HFFc6 (cell line): Measurements from ENCODE around the gene BOLL. TPM values are rescaled to one million over a fixed set of nuclear protein-coding genes. Genes with fewer than 3 reads are reported as not detected.

ENCODE experiments used
- DNase-seq: peaks from one replicate; pipeline ENCODE4 v3.0.0-alpha.2; 2018
- H3K27ac Mint-ChIP-seq: 2 replicates; pipeline ENCODE4 v1.8.0; 2020; ENCODE audit warnings: mild to moderate bottlenecking, mixed read lengths
- H3K27me3 Mint-ChIP-seq: 2 replicates; pipeline ENCODE4 v1.8.0; 2021; ENCODE audit warnings: mild to moderate bottlenecking, moderate library complexity, mixed read lengths; ENCODE audit not compliant: insufficient read depth
- H3K36me3 Mint-ChIP-seq: 2 replicates; pipeline ENCODE4 v1.8.0; 2021; ENCODE audit warnings: low read depth, mixed read lengths
- H3K4me1 Mint-ChIP-seq: 2 replicates; pipeline ENCODE4 v1.8.0; 2020; ENCODE audit warnings: low read depth, mixed read lengths
- H3K4me3 Mint-ChIP-seq: 2 replicates; pipeline ENCODE4 v1.8.0; 2020; ENCODE audit warnings: mild to moderate bottlenecking, moderate library complexity, mixed read lengths
- H3K9me3 Mint-ChIP-seq: 2 replicates; pipeline ENCODE4 v1.8.0; 2020; ENCODE audit warnings: mild to moderate bottlenecking, mixed read lengths
- total RNA-seq, 6 experiments: library from RNA; stranded (reverse); fragmentation: NEBNext Ultra II Directional; extraction: Animal tissue kit (Norgen Biotek cat#: 25700); gene quantifications; 2 replicates in 1 of 6; 3 replicates in 5 of 6; pipeline ENCODE4 v1.2.3, GENCODE V29; 2021
- TF ChIP-seq, protein P1 (sequence below): fragments of 200-600 bp; sonication (generic); IDR thresholded peaks from 2 replicates; pipeline ENCODE4 v1.5.0; 2021; ENCODE audit warnings: antibody characterized with exemption, mild to moderate bottlenecking

BOLL gene
- total RNA-seq, 6 experiments from 2014 or later, result not detected

- H3K27ac Mint-ChIP-seq, result no peak overlapping the region
- DNase-seq, result no peak
- TF ChIP-seq, protein P1, sequence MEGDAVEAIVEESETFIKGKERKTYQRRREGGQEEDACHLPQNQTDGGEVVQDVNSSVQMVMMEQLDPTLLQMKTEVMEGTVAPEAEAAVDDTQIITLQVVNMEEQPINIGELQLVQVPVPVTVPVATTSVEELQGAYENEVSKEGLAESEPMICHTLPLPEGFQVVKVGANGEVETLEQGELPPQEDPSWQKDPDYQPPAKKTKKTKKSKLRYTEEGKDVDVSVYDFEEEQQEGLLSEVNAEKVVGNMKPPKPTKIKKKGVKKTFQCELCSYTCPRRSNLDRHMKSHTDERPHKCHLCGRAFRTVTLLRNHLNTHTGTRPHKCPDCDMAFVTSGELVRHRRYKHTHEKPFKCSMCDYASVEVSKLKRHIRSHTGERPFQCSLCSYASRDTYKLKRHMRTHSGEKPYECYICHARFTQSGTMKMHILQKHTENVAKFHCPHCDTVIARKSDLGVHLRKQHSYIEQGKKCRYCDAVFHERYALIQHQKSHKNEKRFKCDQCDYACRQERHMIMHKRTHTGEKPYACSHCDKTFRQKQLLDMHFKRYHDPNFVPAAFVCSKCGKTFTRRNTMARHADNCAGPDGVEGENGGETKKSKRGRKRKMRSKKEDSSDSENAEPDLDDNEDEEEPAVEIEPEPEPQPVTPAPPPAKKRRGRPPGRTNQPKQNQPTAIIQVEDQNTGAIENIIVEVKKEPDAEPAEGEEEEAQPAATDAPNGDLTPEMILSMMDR, result peak; percentile 64
- H3K27me3 Mint-ChIP-seq, result no peaks in the 10 kb centered on the region
- no peaks in the 10 kb centered on the region for H3K4me1 Mint-ChIP-seq
- H3K36me3 Mint-ChIP-seq, result no peaks in the 10 kb centered on the region
- H3K4me3 Mint-ChIP-seq, result no peak overlapping the region
- no peaks in the 10 kb centered on the region for H3K9me3 Mint-ChIP-seq
Observed at GRCh38 chr2:197786010-197786877, 1.1 kb upstream of the BOLL start.

DNA sequence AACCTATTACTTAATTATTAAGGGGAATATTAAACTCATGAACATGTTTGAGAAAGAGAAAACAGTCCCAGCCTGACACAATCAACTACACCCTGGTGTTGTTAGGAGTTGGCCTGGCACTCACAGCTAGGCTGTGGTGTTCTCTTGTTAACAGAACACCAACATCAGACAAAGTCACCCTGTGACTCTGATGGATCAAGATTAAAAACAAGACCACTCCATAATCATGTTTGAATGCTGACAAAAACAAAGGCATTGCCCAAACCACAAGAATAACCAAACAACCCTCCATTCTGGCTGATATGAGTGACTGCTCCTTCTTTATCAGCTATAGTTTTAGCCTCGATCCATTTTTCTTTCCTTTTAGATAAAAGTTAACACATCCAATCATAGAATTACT is 3.0 kb downstream of the BOLL start:
- TF ChIP-seq, protein P1, result no peak
- DNase-seq, result no peak
- Mint-ChIP-seq H3K4me1 (no peaks in the 10 kb centered on the region), H3K4me3 (no peak overlapping the region), H3K27me3 (no peaks in the 10 kb centered on the region; the same call in 1 of the 2 replicates), H3K9me3 (no peaks in the 10 kb centered on the region), H3K27ac (no peak overlapping the region), H3K36me3 (no peaks in the 10 kb centered on the region)

DNA sequence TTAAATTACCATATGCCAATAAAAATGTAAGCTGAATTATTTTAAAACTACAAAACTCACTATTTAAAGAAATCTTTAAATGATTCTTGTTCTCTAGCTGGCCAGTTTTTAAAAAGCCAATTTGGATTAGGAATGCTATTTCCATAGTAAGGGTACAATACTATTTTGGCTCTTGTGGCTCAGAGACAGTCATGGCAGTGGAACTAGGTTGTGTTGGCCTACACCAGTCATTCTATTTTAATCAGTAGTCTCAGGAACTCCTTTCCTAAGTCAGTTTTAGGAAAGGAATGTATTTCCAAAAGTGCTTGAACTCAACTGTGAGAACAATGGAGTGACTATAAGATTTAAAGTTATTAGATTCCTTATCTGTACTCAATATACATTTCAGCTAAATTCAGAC is 5.9 kb downstream of the BOLL start:
- no peaks in the 10 kb centered on the region for H3K9me3 Mint-ChIP-seq
- H3K27me3 Mint-ChIP-seq, result no peaks in the 10 kb centered on the region; the same call in 1 of the 2 replicates
- H3K4me1 Mint-ChIP-seq, result no peaks in the 10 kb centered on the region
- H3K27ac Mint-ChIP-seq, result no peak overlapping the region
- no peaks in the 10 kb centered on the region for H3K36me3 Mint-ChIP-seq
- H3K4me3 Mint-ChIP-seq, result no peak overlapping the region
- DNase-seq, result no peak
- TF ChIP-seq, protein P1, result no peak

- no peak overlapping the region for H3K4me3 Mint-ChIP-seq
- TF ChIP-seq, protein P1, result peak; percentile 90
- H3K36me3 Mint-ChIP-seq, result no peaks in the 10 kb centered on the region
- H3K4me1 Mint-ChIP-seq, result no peaks in the 10 kb centered on the region
- H3K27ac Mint-ChIP-seq, result no peak overlapping the region
- no peaks in the 10 kb centered on the region for H3K9me3 Mint-ChIP-seq
- no peaks in the 10 kb centered on the region; the same call in 1 of the 2 replicates for H3K27me3 Mint-ChIP-seq
- DNase-seq, result peak; percentile 47
Observed at GRCh38 chr2:197777823-197778407, 7.2 kb downstream of the BOLL start.

DNA sequence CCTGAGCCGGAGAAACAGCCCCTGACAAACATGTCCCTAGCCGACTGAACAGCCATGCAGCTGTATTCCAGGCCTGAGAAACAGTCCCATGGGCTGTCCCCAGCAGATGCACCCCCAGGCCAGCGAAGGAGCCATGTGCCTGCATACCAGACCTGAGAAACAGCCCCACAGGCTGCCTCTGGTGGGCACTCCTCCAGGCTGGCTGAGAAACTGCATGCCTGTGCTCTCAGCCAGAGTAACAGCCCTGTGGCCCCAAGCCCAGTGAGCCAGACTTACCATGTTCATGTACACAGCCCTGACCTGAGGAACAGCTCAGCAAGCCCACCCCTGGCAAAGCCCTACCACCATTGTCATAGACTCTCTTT is 24.8 kb downstream of the BOLL start:
- peaks cover 3% of the 10 kb centered on the region for H3K27me3 Mint-ChIP-seq
- no peaks in the 10 kb centered on the region for H3K36me3 Mint-ChIP-seq
- TF ChIP-seq, protein P1, result no peak
- H3K27ac Mint-ChIP-seq, result no peak overlapping the region
- peaks cover 10% of the 10 kb centered on the region; the same call in 1 of the 2 replicates for H3K9me3 Mint-ChIP-seq
- H3K4me3 Mint-ChIP-seq, result no peak overlapping the region
- no peaks in the 10 kb centered on the region for H3K4me1 Mint-ChIP-seq
- no peak for DNase-seq
